HG02973 (cell line): ENCODE measurements around the gene SSRP1.
"Not testable (repeated sequence)": the region's sequence is repeated elsewhere in the genome, so short reads cannot be mapped to it uniquely, and the experiment has no call there.

Source experiments
- ATAC-seq: cut with Tn5 transposase; IDR thresholded peaks from one replicate; pipeline ENCODE4 v1.9.1; 2021; ENCODE audit warnings: moderate library complexity; ENCODE audit not compliant: unreplicated experiment

Gene SSRP1

GRCh38 chr11:57303280-57303989 lies 32.3 kb downstream of the SSRP1 start:
- no peak for ATAC-seq

DNA sequence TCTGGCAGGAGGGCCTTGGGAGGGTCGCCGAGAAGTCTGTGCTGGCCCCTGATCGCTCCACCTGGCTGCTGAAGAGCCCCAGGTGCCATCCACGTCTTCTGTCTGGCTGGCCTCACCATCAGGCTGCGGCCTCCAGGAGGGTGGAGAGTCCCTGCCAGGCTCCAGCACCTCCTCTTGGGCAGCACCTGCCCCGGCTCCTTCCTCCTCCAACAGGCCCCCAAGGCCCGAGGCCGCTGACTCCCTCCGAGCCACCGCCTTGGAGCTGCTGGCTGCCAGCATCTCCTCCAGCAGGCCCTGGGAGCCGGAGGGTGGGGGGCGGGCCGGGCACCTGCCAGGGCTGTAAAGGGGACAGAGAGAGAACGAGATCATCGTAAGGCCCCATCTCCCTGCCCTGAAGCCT lies 33.2 kb downstream of the SSRP1 start:
- ATAC-seq: no peak

DNA sequence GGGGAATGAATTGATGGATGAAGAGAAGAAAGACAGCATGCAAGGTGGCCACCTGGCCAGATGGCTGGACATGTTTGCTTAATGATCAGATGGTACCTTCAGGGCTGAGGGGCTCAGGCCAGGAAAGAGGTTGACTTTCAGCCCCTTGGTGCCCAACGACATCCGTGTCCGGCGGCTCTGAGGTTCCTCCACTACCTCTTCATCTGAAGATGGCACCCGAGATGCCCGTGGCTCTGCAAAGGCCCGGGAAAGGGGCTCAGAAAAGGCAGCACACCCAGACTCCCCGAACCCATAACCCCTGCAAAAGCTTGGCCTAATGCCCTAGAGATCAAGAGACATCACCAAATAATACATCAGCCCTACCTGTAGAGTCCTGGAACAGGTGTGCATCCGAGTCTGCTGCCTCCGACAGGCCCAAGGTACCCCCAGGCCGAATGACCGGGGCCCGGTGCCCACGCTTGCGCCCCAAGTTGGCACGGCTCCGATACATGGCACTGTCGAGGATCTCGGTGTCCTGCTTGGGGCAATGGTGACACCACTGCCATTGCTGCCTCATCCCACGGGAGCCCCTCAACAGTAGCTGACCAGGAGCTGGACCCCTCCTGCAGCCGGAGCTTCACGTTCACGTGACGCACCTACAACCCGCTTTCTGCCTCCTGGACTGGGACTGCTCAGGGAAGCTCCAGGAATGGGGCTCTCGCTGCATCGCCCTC lies 33.8 kb downstream of the SSRP1 start:
- ATAC-seq: no peak

- ATAC-seq: no peak
Observed at GRCh38 chr11:57300785-57301184, 34.9 kb downstream of the SSRP1 start.

GRCh38 chr11:57299150-57299737 lies 36.4 kb downstream of the SSRP1 start:
- ATAC-seq: no peak

DNA sequence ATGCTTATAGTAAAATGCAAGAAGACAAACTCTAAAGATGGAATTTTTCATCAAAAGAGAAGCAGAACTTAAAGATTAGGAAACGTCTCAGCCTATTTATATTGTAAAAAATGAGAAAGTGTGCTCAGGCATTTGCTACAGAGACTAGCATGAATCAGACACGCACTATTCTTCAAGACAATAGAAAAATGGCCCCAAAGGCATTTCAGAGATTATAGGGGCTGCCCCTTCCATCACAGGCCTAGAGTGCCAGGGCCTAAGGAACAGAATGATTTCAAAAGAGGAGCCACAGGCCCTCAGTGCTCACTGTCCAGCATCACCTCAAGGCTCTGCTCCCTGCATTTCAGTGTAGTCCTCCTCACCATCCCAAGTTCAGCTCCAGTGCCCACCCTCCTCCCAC lies 38.5 kb downstream of the SSRP1 start:
- ATAC-seq: no peak

DNA sequence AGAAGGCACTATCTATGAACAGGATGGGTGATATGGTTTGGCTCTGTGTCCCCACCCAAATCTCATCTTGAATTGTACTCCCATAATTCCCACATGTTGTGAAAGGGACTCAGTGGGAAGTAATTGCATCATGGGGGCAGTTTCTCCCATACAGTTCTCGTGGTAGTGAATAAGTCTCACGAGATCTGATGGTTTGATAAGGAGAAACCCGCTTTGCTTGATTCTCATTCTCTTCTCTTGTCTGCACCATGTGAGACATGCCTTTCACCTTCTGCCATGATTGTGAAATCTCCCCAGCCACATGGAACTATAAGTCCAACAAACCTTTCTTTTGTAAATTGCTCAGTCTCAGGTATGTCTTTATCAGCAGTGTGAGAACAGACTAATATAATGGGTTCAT lies 39.5 kb downstream of the SSRP1 start:
- not testable (repeated sequence) for ATAC-seq

- ATAC-seq: no peak
Observed at GRCh38 chr11:57294225-57295131, 41.2 kb downstream of the SSRP1 start.

DNA sequence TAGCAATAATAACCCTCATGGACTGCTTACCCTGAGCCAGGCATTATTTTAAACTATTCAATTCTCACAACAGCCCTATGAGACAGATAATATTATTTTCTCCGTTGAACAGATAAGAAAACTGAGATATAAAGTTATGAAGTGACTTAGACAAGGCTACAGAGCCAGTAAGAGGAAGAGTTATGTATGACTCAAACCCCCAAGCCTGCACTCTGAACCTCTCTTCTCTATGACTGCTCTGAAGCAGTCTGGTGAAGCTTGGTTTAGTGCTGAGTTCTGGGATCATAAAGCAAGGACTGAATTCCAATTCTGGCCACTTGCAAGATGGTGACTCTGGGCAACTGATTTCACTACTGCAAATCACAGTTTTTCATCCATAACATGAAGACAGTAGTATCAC lies 45.4 kb downstream of the SSRP1 start:
- no peak for ATAC-seq

- no peak for ATAC-seq
Observed at GRCh38 chr11:57288771-57289579, 46.7 kb downstream of the SSRP1 start.

DNA sequence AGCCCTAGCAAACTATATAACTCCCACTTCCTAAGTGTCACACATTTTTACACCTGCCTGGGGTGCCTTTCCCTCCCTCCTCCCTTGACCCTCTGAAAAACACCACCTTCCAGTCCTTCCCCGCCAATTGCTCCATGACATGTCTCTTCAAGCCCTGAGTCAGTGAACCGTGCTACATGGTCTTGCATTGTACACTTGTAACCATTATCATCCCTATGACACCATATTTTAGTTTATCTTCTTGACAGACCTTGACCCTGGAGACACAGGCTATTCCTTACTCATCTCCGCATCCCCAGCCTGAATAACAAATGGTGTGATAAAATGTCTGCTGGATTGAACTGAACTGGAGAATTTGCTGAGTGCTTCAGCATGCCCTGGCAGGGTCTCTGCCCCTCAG lies 47.8 kb downstream of the SSRP1 start:
- ATAC-seq: no peak

- ATAC-seq: no peak
Observed at GRCh38 chr11:57283231-57283990, 52.3 kb downstream of the SSRP1 start.

DNA sequence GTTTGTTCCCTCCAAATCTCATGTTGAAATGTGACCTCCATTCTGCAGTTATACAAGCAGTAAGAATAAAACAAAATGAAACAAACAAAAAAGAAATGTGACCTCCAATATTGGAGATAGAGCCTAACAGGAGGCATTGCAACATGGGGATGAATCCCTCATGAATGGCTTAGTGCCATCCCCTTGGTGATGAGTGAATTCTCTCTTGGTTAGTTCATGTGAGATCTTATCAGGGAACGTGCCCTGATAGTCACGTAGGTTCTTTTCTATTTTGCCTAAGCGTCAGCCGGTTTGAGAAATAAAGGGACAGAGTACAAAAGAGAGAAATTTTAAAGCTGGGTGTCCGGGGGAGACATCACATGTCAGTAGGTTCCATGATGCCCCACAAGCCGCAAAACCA lies 54.1 kb downstream of the SSRP1 start:
- ATAC-seq: not testable (repeated sequence)

GRCh38 chr11:57279116-57279515 lies 56.6 kb downstream of the SSRP1 start:
- no peak for ATAC-seq

GRCh38 chr11:57278721-57279095 lies 57.0 kb downstream of the SSRP1 start:
- no peak for ATAC-seq

- ATAC-seq: peak; percentile 87
Observed at GRCh38 chr11:57277845-57278720, 57.6 kb downstream of the SSRP1 start.

GRCh38 chr11:57276971-57277675 lies 58.6 kb downstream of the SSRP1 start:
- no peak for ATAC-seq
